PFSK-1 (cell line): ENCODE results near the gene MMP11. TPM values are rescaled to one million over a fixed set of nuclear protein-coding genes. Genes with fewer than 3 reads are reported as not detected.

Source experiments
- FOXP2 ChIP-seq: optimal IDR thresholded peaks from 2 replicates; pipeline ENCODE3; 2011; ENCODE audit warnings: borderline replicate concordance, control low read depth, inconsistent platforms; ENCODE audit not compliant: insufficient read depth; ENCODE audit errors: extremely low read length, extremely low read depth
- POLR2AphosphoS5 ChIP-seq: IDR thresholded peaks from 2 replicates; pipeline ENCODE4 v1.6.1; 2012; ENCODE audit warnings: low read depth, mild to moderate bottlenecking, control low read depth, low read length, moderate library complexity
- REST ChIP-seq, 2 experiments: IDR thresholded peaks; 2 replicates each; pipeline versions ENCODE4 v1.6.1 to v1.8.0; 2011 to 2012; ENCODE audit warnings: low read depth in 2 of 2, low read length in 2 of 2, control low read depth in 1 of 2, inconsistent platforms in 1 of 2, mild to moderate bottlenecking in 1 of 2, moderate library complexity in 1 of 2; ENCODE audit not compliant: insufficient read depth in 1 of 2
- SIN3A ChIP-seq: IDR thresholded peaks from 2 replicates; pipeline ENCODE4 v1.6.1; 2012; ENCODE audit warnings: mild to moderate bottlenecking, low read length, moderate library complexity, borderline replicate concordance; ENCODE audit not compliant: insufficient read depth
- TAF1 ChIP-seq: IDR thresholded peaks from 2 replicates; pipeline ENCODE4 v1.6.1; 2012; ENCODE audit warnings: low read length, control low read depth, borderline replicate concordance; ENCODE audit not compliant: insufficient read depth
- polyA plus RNA-seq: library from polyadenylated mRNA; unstranded; fragments of >200 nt; gene quantifications from one replicate; pipeline ENCODE4 v1.2.1, GENCODE V29; 2012; ENCODE audit warnings: low read depth, missing spikeins; ENCODE audit not compliant: insufficient read length

MMP11 gene
- 12.3 TPM for polyA plus RNA-seq

GRCh38 chr22:23772649-23773473 lies at the start of gene MMP11:
Gene MMP11, plus strand, starts transcription at chr22:23772849. Its CDS starts 22 bp downstream, at chr22:23772871.
- TF ChIP-seq TAF1 = no peak
- no peak for TF ChIP-seq POLR2AphosphoS5
- TF ChIP-seq SIN3A = no peak
- TF ChIP-seq FOXP2 = no peak
- no peak for TF ChIP-seq REST (IDR thresholded peaks at IDR 0.05; ENCODE audit: insufficient read depth in 1 of 2, low read depth in 2 of 2, low read length in 2 of 2)

- TF ChIP-seq FOXP2 = no peak
- TF ChIP-seq POLR2AphosphoS5 = no peak
- TF ChIP-seq SIN3A = no peak
- no peak for TF ChIP-seq TAF1
Measured at GRCh38 chr22:23737696-23738095, 35.0 kb upstream of the MMP11 start.

- no peak for TF ChIP-seq SIN3A
- no peak for TF ChIP-seq FOXP2
- TF ChIP-seq TAF1 = no peak
- no peak for TF ChIP-seq REST (IDR thresholded peaks at IDR 0.05; ENCODE audit: insufficient read depth in 1 of 2, low read depth in 2 of 2, low read length in 2 of 2)
- no peak for TF ChIP-seq POLR2AphosphoS5
Measured at GRCh38 chr22:23742505-23743264, 30.0 kb upstream of the MMP11 start.

- TF ChIP-seq POLR2AphosphoS5 (no peak), FOXP2 (no peak), SIN3A (no peak), REST (IDR thresholded peaks at IDR 0.05; ENCODE audit: insufficient read depth in 1 of 2, low read depth in 2 of 2, low read length in 2 of 2) (no peak), TAF1 (no peak)
Measured at GRCh38 chr22:23743303-23743705, 29.3 kb upstream of the MMP11 start.

GRCh38 chr22:23744001-23744400 lies 28.6 kb upstream of the MMP11 start:
- TF ChIP-seq POLR2AphosphoS5 = no peak
- TF ChIP-seq TAF1 = no peak
- TF ChIP-seq SIN3A = no peak
- TF ChIP-seq FOXP2 = no peak
- no peak for TF ChIP-seq REST (IDR thresholded peaks at IDR 0.05; ENCODE audit: insufficient read depth in 1 of 2, low read depth in 2 of 2, low read length in 2 of 2)
